ENCODE measurements around the gene NAB1.

Gene NAB1

GRCh38 chr2:190648289-190649034 lies 421 bp upstream of the NAB1 start (continued):
- no peak for TF ChIP-seq PRDM4 (tag by site-specific recombination; IDR thresholded peaks at IDR 0.05)
- no peak for TF ChIP-seq ZBTB49 (tag by site-specific recombination; IDR thresholded peaks at IDR 0.05; ENCODE audit: low read depth)
- TF ChIP-seq ZNF791 (tag by site-specific recombination; IDR thresholded peaks at IDR 0.05) = no peak
- TF ChIP-seq ZNF76 (tag by site-specific recombination; IDR thresholded peaks at IDR 0.05; ENCODE audit: borderline replicate concordance, low read depth) = peak; percentile 71
- TF ChIP-seq EGR2 (tag by site-specific recombination; IDR thresholded peaks at IDR 0.05; ENCODE audit: low read depth) = peak; percentile 72
- peak; percentile 54; the same call in 1 of the 2 replicates for TF ChIP-seq IKZF3 (tag by site-specific recombination; IDR thresholded peaks at IDR 0.05)
- no peak for TF ChIP-seq ZNF555 (tag by site-specific recombination; conservative IDR thresholded peaks at IDR 0.05)
- TF ChIP-seq ZNF785 (tag by site-specific recombination; IDR thresholded peaks at IDR 0.05) = no peak
- no peak for TF ChIP-seq OVOL3 (tag by site-specific recombination; IDR thresholded peaks at IDR 0.05)
- 0 out of 2 replicates have a peak, but pooled peaks have one; percentile 17 for TF ChIP-seq ZNF660 (tag by site-specific recombination; IDR thresholded peaks at IDR 0.05)
- no peak for TF ChIP-seq ZNF202 (tag by site-specific recombination; IDR thresholded peaks at IDR 0.05; ENCODE audit: borderline replicate concordance)
- no peak for TF ChIP-seq ZSCAN30 (tag by site-specific recombination; IDR thresholded peaks at IDR 0.05)
- TF ChIP-seq SP7 (tag by site-specific recombination; IDR thresholded peaks at IDR 0.05) = peak; percentile 33; the same call in 1 of the 2 replicates
- TF ChIP-seq ZNF398 (tag by site-specific recombination; IDR thresholded peaks at IDR 0.05) = peak; percentile 60
- TF ChIP-seq ZNF548 (tag by site-specific recombination; IDR thresholded peaks at IDR 0.05) = no peak
- TF ChIP-seq ZNF362 (tag by site-specific recombination; IDR thresholded peaks at IDR 0.05) = peak; percentile 95
- no peak for TF ChIP-seq BCL6B (tag by site-specific recombination; IDR thresholded peaks at IDR 0.05)
- TF ChIP-seq ZNF157 (tag by site-specific recombination; IDR thresholded peaks at IDR 0.05) = no peak
- TF ChIP-seq ZBTB17 (tag by site-specific recombination; IDR thresholded peaks at IDR 0.05) = 0 out of 2 replicates have a peak, but pooled peaks have one; percentile 16
- no peak for TF ChIP-seq SCRT1 (tag by site-specific recombination; IDR thresholded peaks at IDR 0.05; ENCODE audit: borderline replicate concordance)
- no peak for TF ChIP-seq SCRT2 (tag by site-specific recombination; IDR thresholded peaks at IDR 0.05)
- no peak for TF ChIP-seq ZNF394 (tag by site-specific recombination; IDR thresholded peaks at IDR 0.05; ENCODE audit: borderline replicate concordance)
- no peak for TF ChIP-seq ZNF19 (tag by site-specific recombination; IDR thresholded peaks at IDR 0.05; ENCODE audit: low read depth)
- TF ChIP-seq ZXDB (tag by site-specific recombination; IDR thresholded peaks at IDR 0.05) = peak; percentile 60; the same call in 1 of the 2 replicates
- peak; percentile 75 for TF ChIP-seq ZEB2 (tag by site-specific recombination; IDR thresholded peaks at IDR 0.05)
- TF ChIP-seq HOXC10 (CRISPR knock-in tag; IDR thresholded peaks at IDR 0.05) = no peak
- TF ChIP-seq ZNF274 (IDR thresholded peaks at IDR 0.05; ENCODE audit: low read length) = no peak
- no peak for TF ChIP-seq ZNF274 (tag by site-specific recombination; IDR thresholded peaks at IDR 0.05; ENCODE audit: borderline replicate concordance)
- no peak for TF ChIP-seq WT1 (tag by site-specific recombination; IDR thresholded peaks at IDR 0.05)
- no peak for TF ChIP-seq ZNF133 (tag by site-specific recombination; IDR thresholded peaks at IDR 0.05)

All from HEK293 (cell line).